Panc1 (cell line): ENCODE data around the gene GUF1. TPM values are rescaled to one million over a fixed set of nuclear protein-coding genes. Genes with fewer than 3 reads are reported as not detected.
"Not testable (repeated sequence)": the region's sequence is repeated elsewhere in the genome, so short reads cannot be mapped to it uniquely, and the experiment has no call there.

ENCODE experiments used
- ATAC-seq: fragments of 200-7000 bp; cut with Tn5 transposase; 2 replicates; pipeline ENCODE4 v1.9.1; 2020; ENCODE audit warnings: mild to moderate bottlenecking, moderate library complexity
- BruUV-seq: library from RNA; stranded (reverse); fragments of 400-500 nt; replicated peaks from 2 replicates; lab custom pipeline; 2021; lab: Mats Ljungman, UMichigan
- CTCF ChIA-PET: fragments of 300-600 bp; sonication (Branson Sonifier 250); formaldehyde crosslinking; loops from one replicate; lab custom pipeline; 2022; ENCODE audit warnings: antibody characterized with exemption; lab: Charles Lee
- POLR2A ChIA-PET: fragments of 300-600 bp; sonication (Branson Sonifier 250); formaldehyde crosslinking; loops from one replicate; lab custom pipeline; 2022; ENCODE audit warnings: antibody characterized with exemption; lab: Charles Lee
- DNase-seq: peaks from one replicate; pipeline ENCODE4 v3.0.0-alpha.2; 2010; ENCODE audit warnings: low read depth, low spot score
- H3K27ac ChIP-seq: 2 replicates; pipeline ENCODE4 v1.5.1; 2011; ENCODE audit warnings: mild to moderate bottlenecking, low read length, inconsistent platforms
- H3K27me3 ChIP-seq: fragments of 200-500 bp; sonication (Bioruptor generic); 2 replicates; pipeline ENCODE4 v1.6.0; 2014; ENCODE audit warnings: low read length, inconsistent platforms; ENCODE audit not compliant: control insufficient read depth, insufficient read depth
- H3K36me3 ChIP-seq: fragments of 200-500 bp; sonication (Bioruptor generic); 2 replicates; pipeline ENCODE4 v1.5.1; 2014; ENCODE audit warnings: inconsistent platforms, mild to moderate bottlenecking, low read length, moderate library complexity; ENCODE audit not compliant: control insufficient read depth, insufficient read depth
- H3K4me1 ChIP-seq: 2 replicates; pipeline ENCODE4 v1.5.1; 2011; ENCODE audit warnings: inconsistent platforms, mild to moderate bottlenecking, low read length, moderate library complexity; ENCODE audit not compliant: control insufficient read depth, insufficient read depth
- H3K4me3 ChIP-seq, 2 experiments: 2 replicates each; pipeline ENCODE4 v1.5.1; 2011 to 2012; ENCODE audit warnings: low read depth in 2 of 2, low read length in 2 of 2, mild to moderate bottlenecking in 2 of 2, inconsistent platforms in 1 of 2, moderate library complexity in 1 of 2
- H3K9me3 ChIP-seq: fragments of 200-500 bp; sonication (Bioruptor generic); 2 replicates; pipeline ENCODE4 v1.5.1; 2014; ENCODE audit warnings: low read depth, mild to moderate bottlenecking, inconsistent platforms, low read length, moderate library complexity; ENCODE audit not compliant: control insufficient read depth, insufficient read depth
- POLR2AphosphoS5 ChIP-seq: IDR thresholded peaks from 2 replicates; pipeline ENCODE4 v1.6.1; 2012; ENCODE audit warnings: mild to moderate bottlenecking, low read depth, low read length, moderate library complexity
- REST ChIP-seq, 2 experiments: IDR thresholded peaks; 2 replicates each; pipeline ENCODE4 v1.6.1; 2011 to 2012; ENCODE audit warnings: low read depth in 2 of 2, control low read depth in 1 of 2, low read length in 1 of 2, mild to moderate bottlenecking in 1 of 2, moderate library complexity in 1 of 2; ENCODE audit not compliant: insufficient read depth in 1 of 2
- SIN3A ChIP-seq: IDR thresholded peaks from 2 replicates; pipeline ENCODE4 v1.6.1; 2012; ENCODE audit warnings: low read depth, mild to moderate bottlenecking, low read length, moderate library complexity, borderline replicate concordance; ENCODE audit not compliant: insufficient read depth
- TCF7L2 ChIP-seq: IDR thresholded peaks from 2 replicates; pipeline ENCODE4 v1.6.1; 2011; ENCODE audit warnings: mild to moderate bottlenecking, low read depth, low read length, inconsistent platforms
- in situ Hi-C: cut with HindIII; loops from 2 replicates; pipeline ENCODE4 v1.10.0; 2016; ENCODE audit warnings: low sequenced_read_pairs, low pct_unique_long_range_greater_than_20kb
- intact Hi-C: fragments of 100-400 bp; cut with micrococcal nuclease; formaldehyde crosslinking; loops from one replicate; pipeline ENCODE4 v1.10.0; 2022; ENCODE audit not compliant: unreplicated experiment
- total RNA-seq: library from RNA; stranded (reverse); gene quantifications from one replicate; pipeline ENCODE4 v1.2.1, GENCODE V29; 2021; ENCODE audit not compliant: unreplicated experiment
- TF ChIP-seq, protein P1 (sequence below): fragments of 450-650 bp; IDR thresholded peaks from 2 replicates; pipeline ENCODE4 v1.5.1; 2017; ENCODE audit warnings: mild to moderate bottlenecking

Gene GUF1
- total RNA-seq, 1 experiment from 2014 or later = 11.6 TPM

DNA sequence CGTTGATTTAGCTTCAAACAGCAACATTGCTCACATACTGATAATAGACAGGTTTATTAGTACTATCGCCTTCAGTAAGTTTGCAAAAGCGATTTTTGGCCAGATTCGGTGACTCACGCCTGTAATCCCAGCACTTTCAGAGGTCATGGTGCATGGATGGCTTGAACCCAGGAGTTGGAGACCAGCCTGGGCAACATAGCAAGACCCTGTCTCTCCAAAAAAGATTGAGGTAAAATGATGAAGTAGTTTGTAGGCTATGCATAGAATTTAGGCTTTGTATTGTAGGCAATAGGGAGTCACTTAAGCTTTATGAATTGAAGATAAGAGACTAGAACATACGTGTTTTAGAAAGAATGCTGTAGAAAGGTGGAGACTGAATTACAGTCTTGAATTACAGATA, 49.3 kb downstream of the GUF1 start:
- ChIA-PET CTCF (no interaction called here), POLR2A (no interaction called here)
- intact Hi-C loops = no loop called here
- Histone ChIP-seq H3K4me1 (peaks cover 4% of the 10 kb centered on the region; the same call in 1 of the 2 replicates), H3K4me3 (no peak overlapping the region; a peak in 1 of 4 replicates), H3K9me3 (no peaks in the 10 kb centered on the region), H3K36me3 (no peaks in the 10 kb centered on the region), H3K27ac (no peak overlapping the region), H3K27me3 (no peaks in the 10 kb centered on the region)
- no TSS peak for BruUV-seq
- TF ChIP-seq POLR2AphosphoS5 (no peak), REST (IDR thresholded peaks at IDR 0.05; ENCODE audit: insufficient read depth in 1 of 2, low read depth in 2 of 2, low read length in 1 of 2) (no peak), SIN3A (no peak), TCF7L2 (no peak)
- TF ChIP-seq, protein P1, sequence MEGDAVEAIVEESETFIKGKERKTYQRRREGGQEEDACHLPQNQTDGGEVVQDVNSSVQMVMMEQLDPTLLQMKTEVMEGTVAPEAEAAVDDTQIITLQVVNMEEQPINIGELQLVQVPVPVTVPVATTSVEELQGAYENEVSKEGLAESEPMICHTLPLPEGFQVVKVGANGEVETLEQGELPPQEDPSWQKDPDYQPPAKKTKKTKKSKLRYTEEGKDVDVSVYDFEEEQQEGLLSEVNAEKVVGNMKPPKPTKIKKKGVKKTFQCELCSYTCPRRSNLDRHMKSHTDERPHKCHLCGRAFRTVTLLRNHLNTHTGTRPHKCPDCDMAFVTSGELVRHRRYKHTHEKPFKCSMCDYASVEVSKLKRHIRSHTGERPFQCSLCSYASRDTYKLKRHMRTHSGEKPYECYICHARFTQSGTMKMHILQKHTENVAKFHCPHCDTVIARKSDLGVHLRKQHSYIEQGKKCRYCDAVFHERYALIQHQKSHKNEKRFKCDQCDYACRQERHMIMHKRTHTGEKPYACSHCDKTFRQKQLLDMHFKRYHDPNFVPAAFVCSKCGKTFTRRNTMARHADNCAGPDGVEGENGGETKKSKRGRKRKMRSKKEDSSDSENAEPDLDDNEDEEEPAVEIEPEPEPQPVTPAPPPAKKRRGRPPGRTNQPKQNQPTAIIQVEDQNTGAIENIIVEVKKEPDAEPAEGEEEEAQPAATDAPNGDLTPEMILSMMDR = no peak
- DNase-seq (no peak), ATAC-seq (no peak)
- in situ Hi-C loops = no loop called here

GRCh38 chr4:44728694-44729093, 50.5 kb downstream of the GUF1 start:
- BruUV-seq, POLR2A ChIA-PET, DNase-seq, intact Hi-C loops, H3K9me3 ChIP-seq, ATAC-seq, CTCF ChIA-PET, H3K4me3 ChIP-seq, H3K27me3 ChIP-seq, H3K4me1 ChIP-seq, in situ Hi-C loops, H3K36me3 ChIP-seq, H3K27ac ChIP-seq: not testable (repeated sequence)

GRCh38 chr4:44736900-44737299, 58.7 kb downstream of the GUF1 start:
- ATAC-seq (no peak), DNase-seq (no peak)
- Histone ChIP-seq H3K9me3 (no peaks in the 10 kb centered on the region), H3K4me1 (no peaks in the 10 kb centered on the region), H3K36me3 (no peaks in the 10 kb centered on the region), H3K27me3 (no peaks in the 10 kb centered on the region; the same call in 1 of the 2 replicates), H3K27ac (no peak overlapping the region), H3K4me3 (no peak overlapping the region)
- BruUV-seq = no TSS peak
- no peak for TF ChIP-seq TCF7L2
- TF ChIP-seq POLR2AphosphoS5 = no peak
- no peak for TF ChIP-seq REST (IDR thresholded peaks at IDR 0.05; ENCODE audit: insufficient read depth in 1 of 2, low read depth in 2 of 2, low read length in 1 of 2)
- TF ChIP-seq SIN3A = no peak
- TF ChIP-seq, protein P1 = no peak
- intact Hi-C loops (no loop called here), in situ Hi-C loops (no loop called here)
- ChIA-PET CTCF (interaction anchor here (0.6 kb wide), 1 partner anchor 740 kb away, joined by 6 read pairs; no protein-coding TSS in a partner anchor), POLR2A (no interaction called here)
